GM19438 (cell line): ENCODE results near the gene BRAF.
"Not testable (repeated sequence)": the region's sequence is repeated elsewhere in the genome, so short reads cannot be mapped to it uniquely, and the experiment has no call there.

Experiments
- ATAC-seq: cut with Tn5 transposase; IDR thresholded peaks from one replicate; pipeline ENCODE4 v1.9.1; 2021; ENCODE audit warnings: low read depth; ENCODE audit not compliant: unreplicated experiment

The BRAF gene

GRCh38 chr7:140723574-140723973, 201.2 kb downstream of the BRAF start:
- ATAC-seq: no peak

- no peak for ATAC-seq
Observed at GRCh38 chr7:140723006-140723405, 201.7 kb downstream of the BRAF start.

GRCh38 chr7:140722254-140722653, 202.5 kb downstream of the BRAF start:
- no peak for ATAC-seq

- ATAC-seq: no peak
Observed at GRCh38 chr7:140719721-140720120, 205.0 kb downstream of the BRAF start.

- no peak for ATAC-seq
Observed at GRCh38 chr7:140714331-140715040, 210.2 kb downstream of the BRAF start.

GRCh38 chr7:140712392-140712791, 212.3 kb downstream of the BRAF start:
- not testable (repeated sequence) for ATAC-seq

- ATAC-seq: not testable (repeated sequence)
Observed at GRCh38 chr7:140708764-140709163, 216.0 kb downstream of the BRAF start.

GRCh38 chr7:140707132-140707531, 217.6 kb downstream of the BRAF start:
- ATAC-seq: no peak

- no peak for ATAC-seq
Observed at GRCh38 chr7:140704205-140704604, 220.5 kb downstream of the BRAF start.

- ATAC-seq: no peak
Observed at GRCh38 chr7:140702774-140703173, 222.0 kb downstream of the BRAF start.

GRCh38 chr7:140698477-140698876, 226.3 kb downstream of the BRAF start:
- ATAC-seq: no peak

- ATAC-seq: no peak
Observed at GRCh38 chr7:140697447-140698143, 227.1 kb downstream of the BRAF start.

- peak; percentile 90 for ATAC-seq
Observed at GRCh38 chr7:140696680-140697446, 227.9 kb downstream of the BRAF start, which contains the start of gene NDUFB2. TSS of gene NDUFB2 (plus strand) at chr7:140696708. CDS start at chr7:140696745, 37 bp downstream.

- ATAC-seq: no peak
Observed at GRCh38 chr7:140696024-140696679, 228.6 kb downstream of the BRAF start.

GRCh38 chr7:140695381-140695780, 229.3 kb downstream of the BRAF start:
- no peak for ATAC-seq

- no peak for ATAC-seq
Observed at GRCh38 chr7:140694592-140694991, 230.1 kb downstream of the BRAF start.

- ATAC-seq: not testable (repeated sequence)
Observed at GRCh38 chr7:140693849-140694248, 230.9 kb downstream of the BRAF start.

GRCh38 chr7:140691376-140692045, 233.2 kb downstream of the BRAF start:
- ATAC-seq: no peak

GRCh38 chr7:140689199-140690152, 235.3 kb downstream of the BRAF start:
- ATAC-seq: no peak
